Measurements from ENCODE around the gene ITGA3. TPM values are rescaled to one million over a fixed set of nuclear protein-coding genes. Genes with fewer than 3 reads are reported as not detected.

The ITGA3 gene
- polyA plus RNA-seq, 1 of the 3 experiments (the other 2 are of a cell fraction), result 766 TPM

GRCh38 chr17:50036455-50037261 lies 19.3 kb upstream of the ITGA3 start:
- POLR2A ChIA-PET, result interaction anchor here (0.6 kb wide), 1 partner anchor 11 kb away, joined by 3 read pairs; no protein-coding TSS in a partner anchor
- TF ChIP-seq USF1 (IDR thresholded peaks at IDR 0.05; ENCODE audit: borderline replicate concordance, low read depth) (no peak), IRF3 (IDR thresholded peaks at IDR 0.05; ENCODE audit: low read depth, low read length) (no peak), ZBTB33 (IDR thresholded peaks at IDR 0.05; ENCODE audit: borderline replicate concordance, low read depth) (no peak), FOXJ3 (CRISPR knock-in tag; IDR thresholded peaks at IDR 0.05) (no peak), GATA2 (CRISPR knock-in tag; IDR thresholded peaks at IDR 0.05) (no peak), FOXM1 (IDR thresholded peaks at IDR 0.05; ENCODE audit: low read depth) (no peak), CHD2 (IDR thresholded peaks at IDR 0.05; ENCODE audit: low read length, partially characterized antibody) (no peak), JUND (IDR thresholded peaks at IDR 0.05) (no peak), ELF1 (IDR thresholded peaks at IDR 0.05) (no peak), PBX3 (IDR thresholded peaks at IDR 0.05) (no peak), NFIC (IDR thresholded peaks at IDR 0.05; ENCODE audit: borderline replicate concordance) (no peak), FOSL2 (IDR thresholded peaks at IDR 0.05; ENCODE audit: borderline replicate concordance, low read depth) (no peak)
- no peaks in the 10 kb centered on the region for H3K79me2 ChIP-seq (ENCODE audit: insufficient read depth)
- H3K9me2 ChIP-seq, result no peaks in the 10 kb centered on the region
- DNase-seq, result peak; percentile 23
- H4K20me1 ChIP-seq (ENCODE audit: insufficient read depth), result no peaks in the 10 kb centered on the region
- no peak overlapping the region for H3K4me3 ChIP-seq (ENCODE audit: low read depth in 2 of 2, low read length in 1 of 2)
- WGBS (ENCODE audit: low lambda C conversion rate), result 81% methylated on average over 10 of the region's 11 CpGs
- H3F3A ChIP-seq (replicated peaks; ENCODE audit: insufficient read depth), result peaks cover 41% of the 10 kb centered on the region
- no peaks in the 10 kb centered on the region for H3K36me3 ChIP-seq (replicated peaks in 1 of 2; ENCODE audit: control insufficient read depth in 1 of 2, insufficient read depth in 2 of 2, low read length in 1 of 2)
- no peaks in the 10 kb centered on the region for H3K9me3 ChIP-seq
- no peak overlapping the region for H2AFZ ChIP-seq (ENCODE audit: low read depth)
- peaks cover 7 to 40% of the 10 kb centered on the region in 2 experiments; a peak in 2 of 4 replicates for H3K4me1 ChIP-seq (ENCODE audit: control insufficient read depth in 1 of 2, insufficient read depth in 2 of 2, low read depth in 1 of 2, low read length in 1 of 2)
- H3K27me3 ChIP-seq (ENCODE audit: insufficient read depth), result no peaks in the 10 kb centered on the region
- H3K4me2 ChIP-seq, result peak overlapping the region; percentile 66
- H3K27ac ChIP-seq (ENCODE audit: low read depth in 2 of 2, low read length in 1 of 2), result peak overlapping the region; percentile 61 to 65; a peak in 3 of 4 replicates
- CTCF ChIA-PET, result interaction anchor here (1.0 to 15.7 kb wide), 6 partner anchors 9 to 156 kb away, joined by 3 to 353 read pairs (median 34); partner anchors contain the start of genes ITGA3 and PDK2
- peak overlapping the region; percentile 35; the same call in 1 of the 2 replicates for H3K9ac ChIP-seq
